ENCODE measurements around the gene RARA.

GRCh38 chr17:40306395-40306794 lies 2.6 kb upstream of the RARA start:
- TF ChIP-seq CTCF (IDR thresholded peaks at IDR 0.05) (no peak), POLR2A (IDR thresholded peaks at IDR 0.05) (no peak)

Measured in right lobe of liver (tissue), 4 donors.